ENCODE results near the gene EMD.
A peak's percentile ranks its signal among the peaks of the same experiment; 100 is the strongest.
"Not testable (repeated sequence)": the region's sequence is repeated elsewhere in the genome, so short reads cannot be mapped to it uniquely, and the experiment has no call there.

Gene EMD

DNA sequence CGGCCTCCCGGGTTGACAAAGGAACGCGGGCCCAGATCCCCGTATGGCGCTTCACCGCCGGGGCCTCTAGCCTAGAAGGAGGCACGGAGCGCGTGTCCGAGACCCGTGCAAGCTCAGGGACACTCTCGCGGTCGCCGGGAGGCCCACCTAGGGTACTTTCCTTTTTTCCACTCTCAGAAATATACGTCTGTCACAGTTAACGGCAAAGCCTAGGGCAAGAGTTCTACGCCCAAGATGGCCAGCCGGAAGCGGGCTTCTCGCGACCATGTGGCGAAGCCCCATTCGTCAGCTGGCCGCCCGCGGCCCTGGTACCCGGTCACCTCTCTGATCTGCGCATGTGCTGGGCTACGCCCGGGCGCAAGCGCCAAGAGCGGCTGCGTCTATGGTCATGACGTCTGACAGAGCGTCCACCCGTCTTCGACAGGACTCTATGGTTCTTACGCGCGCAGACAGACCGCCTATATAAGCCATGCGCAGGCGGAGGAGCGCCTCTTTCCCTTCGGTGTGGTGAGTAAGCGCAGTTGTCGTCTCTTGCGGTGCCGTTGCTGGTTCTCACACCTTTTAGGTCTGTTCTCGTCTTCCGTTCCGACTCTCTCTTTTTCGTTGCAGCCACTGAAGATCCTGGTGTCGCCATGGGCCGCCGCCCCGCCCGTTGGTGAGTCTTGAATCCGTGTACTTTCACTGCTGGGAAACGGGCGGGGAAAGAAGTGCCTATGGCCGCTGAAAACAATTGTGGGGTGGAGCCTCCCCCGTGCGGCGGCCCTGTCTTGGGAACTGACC is 19.0 kb downstream of the EMD start, which contains the start of gene RPL10:
Gene RPL10 (plus strand): TSS at position 490 of the 780 bp plus-strand sequence. CDS start 143 bp downstream, at position 633.
- H3K36me3 Mint-ChIP-seq (ENCODE audit: low read depth) = peaks cover 21% of the 10 kb centered on the region
- H3K4me1 Mint-ChIP-seq = peaks cover 19% of the 10 kb centered on the region

DNA sequence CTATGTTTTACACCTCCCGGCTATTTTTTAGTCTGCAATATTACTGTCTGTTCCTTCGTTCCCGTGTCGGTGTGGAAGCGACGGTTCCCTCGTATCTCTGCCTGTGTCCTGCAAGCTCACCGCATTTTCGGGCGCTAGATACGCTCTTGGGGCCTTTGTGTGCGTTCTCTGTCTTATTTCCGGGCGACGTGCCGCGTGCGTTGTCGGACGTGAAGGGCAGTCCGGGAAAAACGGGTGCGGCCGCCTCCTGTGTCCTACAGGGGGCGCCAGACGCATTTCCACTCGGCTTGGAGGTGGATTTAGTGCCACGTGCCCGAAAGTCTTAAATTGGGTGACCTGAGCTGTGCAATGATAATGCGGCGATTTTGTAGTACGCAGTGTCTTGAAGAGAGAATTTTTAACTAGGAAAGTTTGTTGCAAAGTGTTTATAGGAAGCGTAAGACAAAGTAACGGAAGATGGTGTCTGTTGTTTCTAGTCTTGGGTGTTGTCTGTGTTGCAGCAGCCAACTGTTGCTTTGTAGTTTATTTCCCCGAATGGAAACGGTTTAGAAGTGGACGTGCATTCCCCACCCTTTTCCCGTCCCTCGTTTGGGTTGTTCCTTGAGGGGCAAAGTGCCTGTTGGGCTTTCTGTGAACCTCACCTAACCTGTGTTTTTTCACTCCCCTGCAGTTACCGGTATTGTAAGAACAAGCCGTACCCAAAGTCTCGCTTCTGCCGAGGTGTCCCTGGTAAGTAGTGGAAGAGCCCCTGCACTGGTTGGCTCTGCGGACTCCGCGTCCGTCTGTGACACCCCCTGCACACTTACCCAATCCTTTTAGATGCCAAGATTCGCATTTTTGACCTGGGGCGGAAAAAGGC is 19.8 kb downstream of the EMD start:
- Mint-ChIP-seq H3K36me3 (ENCODE audit: low read depth) (peaks cover 27% of the 10 kb centered on the region), H3K27ac (peak overlapping the region; percentile 99), H3K4me1 (peaks cover 19% of the 10 kb centered on the region), H3K27me3 (ENCODE audit: low read depth, poor library complexity) (peaks cover 7% of the 10 kb centered on the region), H3K9me3 (peaks cover 54% of the 10 kb centered on the region), H3K4me3 (peak overlapping the region; percentile 98)
- TF ChIP-seq, protein P1, sequence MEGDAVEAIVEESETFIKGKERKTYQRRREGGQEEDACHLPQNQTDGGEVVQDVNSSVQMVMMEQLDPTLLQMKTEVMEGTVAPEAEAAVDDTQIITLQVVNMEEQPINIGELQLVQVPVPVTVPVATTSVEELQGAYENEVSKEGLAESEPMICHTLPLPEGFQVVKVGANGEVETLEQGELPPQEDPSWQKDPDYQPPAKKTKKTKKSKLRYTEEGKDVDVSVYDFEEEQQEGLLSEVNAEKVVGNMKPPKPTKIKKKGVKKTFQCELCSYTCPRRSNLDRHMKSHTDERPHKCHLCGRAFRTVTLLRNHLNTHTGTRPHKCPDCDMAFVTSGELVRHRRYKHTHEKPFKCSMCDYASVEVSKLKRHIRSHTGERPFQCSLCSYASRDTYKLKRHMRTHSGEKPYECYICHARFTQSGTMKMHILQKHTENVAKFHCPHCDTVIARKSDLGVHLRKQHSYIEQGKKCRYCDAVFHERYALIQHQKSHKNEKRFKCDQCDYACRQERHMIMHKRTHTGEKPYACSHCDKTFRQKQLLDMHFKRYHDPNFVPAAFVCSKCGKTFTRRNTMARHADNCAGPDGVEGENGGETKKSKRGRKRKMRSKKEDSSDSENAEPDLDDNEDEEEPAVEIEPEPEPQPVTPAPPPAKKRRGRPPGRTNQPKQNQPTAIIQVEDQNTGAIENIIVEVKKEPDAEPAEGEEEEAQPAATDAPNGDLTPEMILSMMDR (IDR thresholded peaks at IDR 0.05) = peak; percentile 63
- DNase-seq = peak; percentile 77

More for the DNA sequence above, 19.0 kb downstream of the EMD start, which contains the start of gene RPL10:
- Mint-ChIP-seq H3K27me3 (ENCODE audit: low read depth, poor library complexity) (peaks cover 7% of the 10 kb centered on the region), H3K27ac (peak within 1 kb of the TSS; percentile 99), H3K9me3 (peaks cover 46% of the 10 kb centered on the region), H3K4me3 (peak within 1 kb of the TSS; percentile 98)
- DNase-seq = peak; percentile 84
- TF ChIP-seq, protein P1 (IDR thresholded peaks at IDR 0.05) = no peak

GRCh38 chrX:154399527-154400368 is 20.7 kb downstream of the EMD start:
- Mint-ChIP-seq H3K27ac (peak overlapping the region; percentile 99), H3K27me3 (ENCODE audit: low read depth, poor library complexity) (peaks cover 7% of the 10 kb centered on the region), H3K36me3 (ENCODE audit: low read depth) (peaks cover 27% of the 10 kb centered on the region), H3K9me3 (peaks cover 60% of the 10 kb centered on the region), H3K4me3 (peak overlapping the region; percentile 98), H3K4me1 (peaks cover 19% of the 10 kb centered on the region)
- no peak for DNase-seq
- TF ChIP-seq, protein P1 (IDR thresholded peaks at IDR 0.05) = no peak

DNA sequence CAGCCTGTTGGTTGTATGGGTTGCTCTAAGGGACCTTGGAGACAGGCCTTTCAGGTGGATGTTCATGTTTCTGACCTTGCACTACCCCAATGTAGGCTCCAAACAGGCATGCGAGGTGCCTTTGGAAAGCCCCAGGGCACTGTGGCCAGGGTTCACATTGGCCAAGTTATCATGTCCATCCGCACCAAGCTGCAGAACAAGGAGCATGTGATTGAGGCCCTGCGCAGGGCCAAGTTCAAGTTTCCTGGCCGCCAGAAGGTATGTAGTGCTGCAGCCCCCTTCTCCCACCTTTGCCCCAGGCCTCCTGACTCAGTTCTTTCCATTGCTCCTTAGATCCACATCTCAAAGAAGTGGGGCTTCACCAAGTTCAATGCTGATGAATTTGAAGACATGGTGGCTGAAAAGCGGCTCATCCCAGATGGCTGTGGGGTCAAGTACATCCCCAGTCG is 21.3 kb downstream of the EMD start:
- peak overlapping the region; percentile 54 for H3K27ac Mint-ChIP-seq
- peak overlapping the region; percentile 98 for H3K4me3 Mint-ChIP-seq
- not testable (repeated sequence) for DNase-seq; H3K27me3 Mint-ChIP-seq (ENCODE audit: low read depth, poor library complexity)
- peaks cover 66% of the 10 kb centered on the region for H3K9me3 Mint-ChIP-seq
- peaks cover 27% of the 10 kb centered on the region for H3K36me3 Mint-ChIP-seq (ENCODE audit: low read depth)
- peaks cover 19% of the 10 kb centered on the region for H3K4me1 Mint-ChIP-seq

- Mint-ChIP-seq H3K4me1 (peaks cover 19% of the 10 kb centered on the region), H3K27me3 (ENCODE audit: low read depth, poor library complexity) (peaks cover 7% of the 10 kb centered on the region), H3K36me3 (ENCODE audit: low read depth) (peaks cover 27% of the 10 kb centered on the region), H3K4me3 (peak overlapping the region; percentile 98), H3K9me3 (peaks cover 68% of the 10 kb centered on the region), H3K27ac (peak overlapping the region; percentile 90)
- TF ChIP-seq, protein P1 (IDR thresholded peaks at IDR 0.05) = no peak
- DNase-seq = no peak
These were observed 22.1 kb downstream of the EMD start for GRCh38 chrX:154401045-154401799.
